Testis (tissue), 2 donors: ENCODE measurements around the gene ARFRP1.

Experiments
- POLR2A ChIP-seq: fragments of 450-650 bp; IDR thresholded peaks from one replicate; pipeline ENCODE4 v1.6.1; 2017; ENCODE audit warnings: antibody characterized with exemption, mild to moderate bottlenecking, moderate library complexity
- TF ChIP-seq, protein P1 (sequence below), 3 experiments: fragments of 450-650 bp in 2 of 3; fragments of 200-600 bp in 1 of 3; sonication (generic) in 1 of 3; IDR thresholded peaks; one replicate each; pipeline ENCODE4 v1.5.1; 2016 to 2019; ENCODE audit warnings: antibody characterized with exemption in 3 of 3, mild to moderate bottlenecking in 2 of 3, moderate library complexity in 1 of 3

DNA sequence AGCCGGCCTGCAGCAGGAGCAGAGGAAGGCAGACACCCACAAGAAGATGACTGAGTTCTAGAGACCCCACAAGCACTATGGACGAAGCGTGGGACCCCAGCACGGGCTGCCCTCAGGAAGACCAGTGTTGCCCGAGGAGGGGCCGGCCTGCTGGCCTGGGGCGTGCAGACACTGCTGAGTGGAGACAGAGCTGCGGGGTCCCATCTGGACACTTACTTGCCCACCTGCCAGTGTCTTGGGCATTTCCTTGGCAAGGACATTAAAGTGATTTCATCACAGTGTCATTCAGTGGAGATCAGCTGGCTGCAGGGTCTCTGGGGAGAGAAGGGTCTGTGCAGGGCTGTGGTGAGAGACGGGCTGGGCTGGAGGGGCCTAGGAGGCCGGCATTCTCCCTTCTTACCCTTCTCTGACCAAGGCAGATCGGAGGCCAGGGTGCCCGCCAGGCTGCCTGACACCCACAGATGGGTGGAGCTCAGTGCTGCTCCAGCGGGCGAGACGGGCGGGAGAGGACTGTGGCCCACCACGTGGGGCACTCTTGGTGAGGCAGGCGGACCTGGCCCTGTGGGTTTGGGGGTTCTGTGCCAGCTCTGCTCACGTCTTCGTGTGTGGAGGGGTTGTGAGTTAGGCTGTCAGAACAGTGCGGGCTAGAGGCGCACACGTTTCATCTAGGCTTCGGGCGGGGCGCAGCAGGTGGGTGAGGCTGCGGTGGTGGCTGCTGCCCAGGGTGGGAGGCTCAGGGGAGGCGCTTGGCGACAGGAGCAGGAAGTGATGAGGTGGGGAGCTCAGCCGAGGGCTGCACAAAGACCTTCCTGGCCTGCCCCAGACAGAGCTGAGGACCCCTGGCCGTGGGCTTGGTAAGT lies 28.3 kb upstream of the ARFRP1 start, which contains the start of gene LIME1:
- TF ChIP-seq, protein P1, sequence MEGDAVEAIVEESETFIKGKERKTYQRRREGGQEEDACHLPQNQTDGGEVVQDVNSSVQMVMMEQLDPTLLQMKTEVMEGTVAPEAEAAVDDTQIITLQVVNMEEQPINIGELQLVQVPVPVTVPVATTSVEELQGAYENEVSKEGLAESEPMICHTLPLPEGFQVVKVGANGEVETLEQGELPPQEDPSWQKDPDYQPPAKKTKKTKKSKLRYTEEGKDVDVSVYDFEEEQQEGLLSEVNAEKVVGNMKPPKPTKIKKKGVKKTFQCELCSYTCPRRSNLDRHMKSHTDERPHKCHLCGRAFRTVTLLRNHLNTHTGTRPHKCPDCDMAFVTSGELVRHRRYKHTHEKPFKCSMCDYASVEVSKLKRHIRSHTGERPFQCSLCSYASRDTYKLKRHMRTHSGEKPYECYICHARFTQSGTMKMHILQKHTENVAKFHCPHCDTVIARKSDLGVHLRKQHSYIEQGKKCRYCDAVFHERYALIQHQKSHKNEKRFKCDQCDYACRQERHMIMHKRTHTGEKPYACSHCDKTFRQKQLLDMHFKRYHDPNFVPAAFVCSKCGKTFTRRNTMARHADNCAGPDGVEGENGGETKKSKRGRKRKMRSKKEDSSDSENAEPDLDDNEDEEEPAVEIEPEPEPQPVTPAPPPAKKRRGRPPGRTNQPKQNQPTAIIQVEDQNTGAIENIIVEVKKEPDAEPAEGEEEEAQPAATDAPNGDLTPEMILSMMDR (IDR thresholded peaks at IDR 0.05) = no peak
- TF ChIP-seq POLR2A = no peak
